GM21786 (cell line): ENCODE data around the gene MRTFB.

ENCODE experiments used
- ATAC-seq: cut with Tn5 transposase; IDR thresholded peaks from one replicate; pipeline ENCODE4 v1.9.1; 2021; ENCODE audit not compliant: unreplicated experiment

Gene MRTFB

GRCh38 chr16:14223632-14224031 is 152.5 kb downstream of the MRTFB start:
- no peak for ATAC-seq

GRCh38 chr16:14225457-14225856 is 154.3 kb downstream of the MRTFB start:
- ATAC-seq, result no peak

GRCh38 chr16:14232106-14232864 is 161.2 kb downstream of the MRTFB start:
- no peak for ATAC-seq

GRCh38 chr16:14236401-14236800 is 165.3 kb downstream of the MRTFB start:
- no peak for ATAC-seq

- no peak for ATAC-seq
These were observed 167.6 kb downstream of the MRTFB start for GRCh38 chr16:14238756-14239155.

GRCh38 chr16:14239791-14240190 is 168.7 kb downstream of the MRTFB start:
- ATAC-seq, result no peak

- no peak for ATAC-seq
These were observed 169.2 kb downstream of the MRTFB start for GRCh38 chr16:14240219-14240843.

GRCh38 chr16:14240964-14241363 is 169.8 kb downstream of the MRTFB start:
- no peak for ATAC-seq

GRCh38 chr16:14241631-14242030 is 170.5 kb downstream of the MRTFB start:
- ATAC-seq, result no peak

GRCh38 chr16:14242769-14243168 is 171.7 kb downstream of the MRTFB start:
- ATAC-seq, result no peak

GRCh38 chr16:14244196-14245010 is 173.3 kb downstream of the MRTFB start:
- ATAC-seq, result no peak

- ATAC-seq, result no peak
These were observed 177.7 kb downstream of the MRTFB start for GRCh38 chr16:14248791-14249190.

GRCh38 chr16:14249291-14250032 is 178.3 kb downstream of the MRTFB start:
- no peak for ATAC-seq

GRCh38 chr16:14251419-14251818 is 180.3 kb downstream of the MRTFB start:
- ATAC-seq, result no peak

- ATAC-seq, result no peak
These were observed 181.7 kb downstream of the MRTFB start for GRCh38 chr16:14252860-14253259.

GRCh38 chr16:14263011-14263410 is 191.9 kb downstream of the MRTFB start:
- no peak for ATAC-seq

- ATAC-seq, result no peak
These were observed 192.7 kb downstream of the MRTFB start for GRCh38 chr16:14263769-14264168.

- no peak for ATAC-seq
These were observed 193.3 kb downstream of the MRTFB start for GRCh38 chr16:14264327-14264943.

GRCh38 chr16:14268073-14268472 is 197.0 kb downstream of the MRTFB start:
- ATAC-seq, result no peak

GRCh38 chr16:14275934-14276333 is 204.8 kb downstream of the MRTFB start:
- ATAC-seq, result no peak

GRCh38 chr16:14278749-14279148 is 207.6 kb downstream of the MRTFB start:
- ATAC-seq, result no peak
